Umbilical cord (tissue), 2 donors: Measurements from ENCODE around the gene ZDHHC8. TPM values are rescaled to one million over a fixed set of nuclear protein-coding genes. Genes with fewer than 3 reads are reported as not detected.

Experiments
- DNase-seq: peaks from one replicate; pipeline ENCODE4 v3.0.0-alpha.2; 2015; ENCODE audit warnings: low spot score
- total RNA-seq: library from RNA; depleted of rRNA; stranded (reverse); fragments of >200 nt; gene quantifications from one replicate; pipeline ENCODE4 v1.2.3, GENCODE V29; 2014; ENCODE audit warnings: low replicate concordance; ENCODE audit not compliant: insufficient read depth

Gene ZDHHC8, protein sequence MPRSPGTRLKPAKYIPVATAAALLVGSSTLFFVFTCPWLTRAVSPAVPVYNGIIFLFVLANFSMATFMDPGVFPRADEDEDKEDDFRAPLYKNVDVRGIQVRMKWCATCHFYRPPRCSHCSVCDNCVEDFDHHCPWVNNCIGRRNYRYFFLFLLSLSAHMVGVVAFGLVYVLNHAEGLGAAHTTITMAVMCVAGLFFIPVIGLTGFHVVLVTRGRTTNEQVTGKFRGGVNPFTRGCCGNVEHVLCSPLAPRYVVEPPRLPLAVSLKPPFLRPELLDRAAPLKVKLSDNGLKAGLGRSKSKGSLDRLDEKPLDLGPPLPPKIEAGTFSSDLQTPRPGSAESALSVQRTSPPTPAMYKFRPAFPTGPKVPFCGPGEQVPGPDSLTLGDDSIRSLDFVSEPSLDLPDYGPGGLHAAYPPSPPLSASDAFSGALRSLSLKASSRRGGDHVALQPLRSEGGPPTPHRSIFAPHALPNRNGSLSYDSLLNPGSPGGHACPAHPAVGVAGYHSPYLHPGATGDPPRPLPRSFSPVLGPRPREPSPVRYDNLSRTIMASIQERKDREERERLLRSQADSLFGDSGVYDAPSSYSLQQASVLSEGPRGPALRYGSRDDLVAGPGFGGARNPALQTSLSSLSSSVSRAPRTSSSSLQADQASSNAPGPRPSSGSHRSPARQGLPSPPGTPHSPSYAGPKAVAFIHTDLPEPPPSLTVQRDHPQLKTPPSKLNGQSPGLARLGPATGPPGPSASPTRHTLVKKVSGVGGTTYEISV
- 2.2 TPM for total RNA-seq

DNA sequence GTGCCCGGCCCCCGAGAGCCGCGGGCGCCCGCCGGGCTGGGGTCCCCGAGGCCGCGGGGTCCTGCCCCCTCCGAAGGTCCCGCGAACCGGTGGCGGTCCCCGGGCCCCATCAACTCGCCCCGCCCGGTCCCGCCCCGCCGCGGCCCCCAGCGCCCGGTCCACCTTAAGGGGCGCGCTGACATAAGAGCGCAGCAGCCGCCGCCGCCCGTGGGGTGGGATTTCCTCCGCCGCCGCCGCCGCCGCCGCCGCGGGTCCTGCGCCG, at the start of gene ZDHHC8:
ZDHHC8 (plus strand) TSS at position 208 of the 262 bp plus-strand sequence. CDS start 144 bp downstream, outside the sequence.
- no peak for DNase-seq

DNA sequence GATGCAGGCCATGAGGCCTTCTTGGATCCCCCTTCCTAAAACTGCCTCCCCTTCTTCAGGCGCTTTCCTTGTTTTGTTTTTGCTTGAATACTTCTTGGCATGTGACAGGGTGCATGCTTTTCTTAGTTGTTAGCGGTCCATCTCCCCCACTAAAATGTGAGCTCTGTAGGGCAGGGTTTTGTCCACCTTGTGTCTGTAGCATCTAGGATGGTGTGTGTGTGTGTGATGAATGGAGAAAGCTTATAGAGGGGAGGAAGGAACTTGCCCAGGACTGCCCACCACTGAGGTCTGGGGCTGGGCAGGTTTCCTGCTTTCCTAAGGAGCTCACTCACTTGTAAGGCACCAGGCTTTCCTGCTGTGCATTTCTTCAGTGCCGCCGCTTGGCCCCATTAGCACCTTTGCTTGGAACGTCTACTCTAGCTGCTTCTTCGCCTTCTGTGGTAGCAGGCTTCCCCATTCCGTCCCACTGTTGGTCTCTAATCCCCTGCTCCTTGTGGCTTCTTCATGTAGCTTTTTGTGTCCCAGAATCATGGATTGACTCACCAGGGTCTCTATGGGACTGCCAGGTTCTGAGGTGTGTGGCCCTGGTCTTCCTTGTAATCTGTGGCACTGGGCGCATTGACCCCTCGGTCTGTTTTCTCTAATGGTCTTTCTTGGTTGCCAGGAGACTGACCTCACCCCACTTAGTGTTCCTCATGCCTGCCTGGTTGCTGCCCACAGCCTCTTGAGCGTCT, 48.3 kb upstream of the ZDHHC8 start:
- no peak for DNase-seq

DNA sequence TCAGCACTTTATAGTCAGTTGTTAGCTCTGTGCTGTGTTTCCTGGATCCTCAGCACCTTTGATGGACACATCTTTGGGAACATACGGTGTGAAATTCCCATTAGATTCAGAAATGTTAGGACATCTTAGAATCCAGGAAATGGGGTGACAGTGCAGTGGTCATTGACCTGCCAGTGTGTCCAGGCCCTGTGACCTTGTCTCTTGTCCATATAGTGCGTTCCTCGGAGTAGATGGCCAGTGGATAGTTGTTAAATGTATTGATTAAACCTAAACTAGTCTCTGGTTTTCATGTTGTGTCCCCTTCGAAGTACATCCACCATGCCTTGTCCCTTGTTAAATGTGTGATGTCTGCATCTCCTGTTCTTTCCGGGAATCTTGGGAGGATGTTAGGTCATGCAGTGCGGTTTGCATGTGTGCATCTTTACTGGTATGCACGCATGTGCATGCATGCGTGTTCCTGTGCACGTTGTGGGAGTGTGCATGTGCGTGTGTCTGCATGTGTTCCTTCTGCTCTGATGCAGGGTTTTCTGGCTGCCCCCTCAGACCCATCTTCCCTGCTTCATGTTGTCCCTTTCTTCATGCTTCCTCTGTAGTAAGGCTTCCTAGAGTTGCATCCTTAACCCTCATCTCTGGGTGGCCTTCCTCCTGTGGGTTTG, 47.6 kb upstream of the ZDHHC8 start:
- DNase-seq = no peak

DNA sequence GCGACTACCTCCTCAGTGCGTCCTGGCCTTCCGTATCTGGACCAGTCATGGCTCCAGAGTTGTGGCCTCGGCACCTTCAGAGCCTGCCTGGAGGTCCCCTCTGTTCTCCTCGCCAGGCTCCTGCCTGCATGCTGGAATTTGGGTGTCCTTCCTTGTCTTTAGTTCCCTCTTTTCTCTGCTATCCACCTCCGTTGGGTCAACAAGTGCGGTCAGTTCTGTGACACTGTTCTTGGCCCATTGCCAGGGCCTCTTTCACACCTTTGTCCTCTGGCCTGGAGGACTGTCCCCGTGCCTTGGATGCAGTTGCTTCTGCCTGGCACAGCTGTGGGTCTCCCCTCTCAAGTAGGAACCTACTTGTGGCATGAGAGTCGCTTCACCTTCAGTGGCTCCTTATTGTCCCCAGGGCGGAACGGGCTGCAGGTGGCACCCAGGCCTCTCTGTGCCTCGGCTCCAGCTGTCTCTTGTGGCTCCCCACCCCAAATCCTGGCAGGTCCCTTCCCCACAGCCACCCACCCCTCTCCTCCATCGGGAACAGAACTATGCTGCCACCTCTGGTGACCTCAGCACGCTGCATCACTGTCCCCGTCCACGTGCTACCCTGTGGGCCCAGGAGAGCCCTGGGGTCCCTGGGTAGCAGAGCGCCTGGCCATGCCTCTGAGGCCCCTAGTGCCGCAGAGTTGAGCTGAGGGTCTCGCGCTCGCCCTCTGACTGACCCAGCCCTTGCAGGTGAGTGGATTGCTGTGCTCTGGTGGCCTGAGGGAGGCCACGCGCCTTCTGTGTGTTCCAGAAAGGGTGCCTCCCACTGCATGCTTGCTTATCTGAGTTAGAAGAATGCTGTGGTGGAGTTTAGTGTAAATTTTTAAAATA, 46.8 kb upstream of the ZDHHC8 start:
- DNase-seq = no peak

DNA sequence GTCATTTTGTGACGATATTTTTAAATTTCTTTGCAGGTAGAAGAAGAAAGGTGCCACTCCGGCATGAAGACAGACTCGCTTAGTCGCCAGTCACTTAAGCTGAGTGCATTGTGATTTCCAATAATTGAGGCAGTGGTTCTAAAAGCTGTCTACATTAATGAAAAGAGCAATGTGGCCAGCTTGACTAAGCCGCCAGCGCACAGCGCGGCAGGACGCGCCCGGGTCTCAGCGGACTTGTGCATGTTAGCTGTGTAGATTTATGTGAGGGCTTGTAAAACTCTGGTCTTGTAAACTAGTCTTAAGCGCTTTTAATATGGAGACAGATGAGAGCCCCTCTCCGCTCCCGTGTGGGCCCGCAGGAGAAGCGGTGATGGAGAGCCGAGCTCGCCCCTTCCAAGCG, 46.0 kb upstream of the ZDHHC8 start:
- DNase-seq = no peak

DNA sequence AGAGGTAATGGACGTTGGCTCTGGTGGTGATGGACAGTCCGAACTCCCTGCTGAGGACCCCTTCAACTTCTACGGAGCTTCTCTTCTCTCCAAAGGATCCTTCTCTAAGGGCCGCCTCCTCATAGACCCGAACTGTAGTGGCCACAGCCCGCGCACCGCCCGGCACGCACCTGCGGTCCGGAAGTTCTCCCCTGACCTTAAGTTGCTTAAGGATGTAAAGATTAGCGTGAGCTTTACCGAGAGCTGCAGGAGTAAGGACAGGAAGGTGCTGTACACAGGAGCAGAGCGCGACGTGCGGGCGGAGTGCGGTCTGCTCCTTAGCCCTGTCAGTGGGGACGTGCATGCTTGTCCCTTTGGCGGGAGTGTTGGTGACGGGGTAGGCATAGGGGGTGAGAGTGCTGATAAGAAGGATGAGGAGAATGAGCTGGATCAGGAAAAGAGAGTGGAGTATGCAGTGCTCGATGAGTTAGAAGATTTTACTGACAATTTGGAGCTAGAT, 45.5 kb upstream of the ZDHHC8 start:
- no peak for DNase-seq

DNA sequence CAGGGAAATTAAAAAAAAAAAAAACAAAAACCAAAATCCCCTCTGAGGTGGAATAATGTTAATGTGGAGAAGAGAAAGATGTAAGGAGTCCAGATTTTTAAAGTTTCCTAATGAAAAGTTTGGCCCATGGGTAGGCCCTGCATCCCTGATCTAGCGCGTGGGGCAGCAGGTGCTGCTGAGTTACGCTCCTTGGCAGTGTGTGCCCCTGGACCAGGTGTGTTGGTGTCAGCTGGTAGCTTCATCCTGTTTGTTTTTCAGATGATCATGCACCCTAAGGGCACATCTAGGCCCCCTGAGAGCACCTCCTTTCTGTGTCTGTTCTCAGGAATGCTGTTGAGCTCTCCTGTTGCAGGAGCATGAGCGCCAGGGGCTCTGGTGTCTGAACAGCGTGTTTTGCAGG, 44.8 kb upstream of the ZDHHC8 start:
- DNase-seq = no peak

DNA sequence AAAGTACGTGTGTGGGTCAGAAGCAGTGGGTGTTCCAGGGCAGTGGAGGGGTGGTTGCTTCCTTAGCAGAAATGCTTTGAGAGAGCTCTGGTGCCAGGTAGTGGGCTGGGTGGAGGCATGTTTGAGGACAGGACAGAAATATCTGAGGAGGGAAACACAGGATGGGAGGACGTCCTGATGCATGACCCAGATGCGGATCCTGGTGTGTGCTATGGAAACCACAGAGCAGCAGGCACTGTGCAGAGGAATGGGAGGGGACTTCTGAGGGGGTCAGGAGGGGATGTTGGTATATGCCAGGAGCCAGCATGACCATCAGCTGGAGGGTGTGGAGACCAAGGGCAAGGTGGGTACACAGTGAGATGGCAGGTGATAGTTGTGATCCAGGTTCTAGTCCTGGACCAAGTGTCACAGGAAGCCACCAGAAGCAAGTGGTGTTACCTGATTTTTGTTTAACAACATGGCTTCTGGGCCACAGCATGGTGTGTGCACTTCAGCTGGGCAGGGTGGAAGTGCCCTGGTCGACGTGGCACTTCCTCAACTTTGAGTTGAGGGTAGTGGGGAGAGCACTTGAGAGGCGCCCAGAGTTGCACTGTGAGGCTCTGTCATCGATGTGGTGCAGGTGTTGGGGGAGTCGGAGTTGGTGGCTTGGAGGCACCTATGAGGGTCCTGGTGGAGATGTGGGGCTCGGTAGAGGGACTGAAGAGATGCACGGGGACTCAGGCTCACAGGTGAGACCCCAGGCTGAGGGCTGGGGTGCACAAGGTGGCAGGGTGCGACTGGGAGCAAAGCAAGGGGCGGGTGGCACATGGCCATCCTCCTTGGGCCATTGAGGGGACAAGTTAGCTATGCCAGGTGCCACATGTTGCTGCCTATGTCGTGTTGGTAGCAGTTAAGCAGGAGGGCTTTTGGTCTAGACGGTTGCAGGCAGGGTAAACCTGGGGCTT, 44.0 kb upstream of the ZDHHC8 start:
- DNase-seq = no peak

DNA sequence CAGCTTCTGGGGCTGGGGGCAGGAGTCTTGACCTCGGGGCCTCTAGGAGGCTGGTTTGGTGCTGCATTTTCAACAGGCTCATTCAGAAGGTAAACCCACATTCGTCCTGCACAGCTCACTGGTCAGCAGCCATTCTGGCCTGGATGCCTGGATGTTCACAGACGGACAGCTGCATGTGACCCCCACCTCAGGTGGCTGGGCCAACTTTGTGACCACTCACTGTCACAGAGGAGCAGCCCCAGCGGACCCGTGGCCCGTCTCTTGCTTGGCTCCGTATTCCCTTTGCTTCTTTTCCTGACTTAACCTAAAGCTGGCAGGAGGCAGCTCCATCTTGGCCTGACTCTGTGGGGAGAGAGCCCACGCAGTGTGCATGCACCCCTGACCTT, 43.3 kb upstream of the ZDHHC8 start:
- DNase-seq = no peak

DNA sequence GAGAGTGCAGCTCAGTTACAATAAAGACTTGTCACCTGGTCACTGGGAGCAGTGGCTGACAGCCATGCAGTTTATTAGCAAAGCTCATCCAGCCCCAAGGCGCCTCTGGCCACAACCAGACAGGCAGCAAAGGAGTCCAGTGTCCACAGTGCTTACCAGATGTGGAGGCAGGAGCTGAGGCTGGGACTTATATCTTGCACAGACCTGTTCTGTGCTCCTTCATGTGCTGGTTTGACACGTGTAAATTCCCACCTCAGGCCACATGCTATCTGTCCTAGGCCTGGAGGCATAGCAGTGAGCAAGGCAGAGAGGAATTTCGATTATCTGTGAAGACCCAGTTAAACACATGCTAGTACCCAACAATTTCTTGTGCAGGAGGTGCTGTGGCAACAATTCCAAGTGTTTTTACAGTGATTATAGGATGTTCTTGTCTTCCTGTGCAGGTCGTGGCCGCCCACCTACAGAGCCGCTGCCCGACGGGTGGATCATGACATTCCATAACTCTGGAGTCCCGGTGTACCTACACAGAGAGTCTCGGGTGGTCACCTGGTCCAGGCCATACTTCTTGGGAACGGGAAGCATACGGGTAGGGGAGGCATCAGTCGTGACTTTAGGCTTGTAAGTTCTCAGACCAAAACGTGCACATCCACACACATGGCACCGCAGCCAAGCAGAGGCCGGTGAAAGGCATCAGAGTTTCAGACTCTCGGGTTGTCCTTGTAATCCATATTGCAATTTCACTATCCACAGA, 42.2 kb upstream of the ZDHHC8 start:
- DNase-seq = no peak

DNA sequence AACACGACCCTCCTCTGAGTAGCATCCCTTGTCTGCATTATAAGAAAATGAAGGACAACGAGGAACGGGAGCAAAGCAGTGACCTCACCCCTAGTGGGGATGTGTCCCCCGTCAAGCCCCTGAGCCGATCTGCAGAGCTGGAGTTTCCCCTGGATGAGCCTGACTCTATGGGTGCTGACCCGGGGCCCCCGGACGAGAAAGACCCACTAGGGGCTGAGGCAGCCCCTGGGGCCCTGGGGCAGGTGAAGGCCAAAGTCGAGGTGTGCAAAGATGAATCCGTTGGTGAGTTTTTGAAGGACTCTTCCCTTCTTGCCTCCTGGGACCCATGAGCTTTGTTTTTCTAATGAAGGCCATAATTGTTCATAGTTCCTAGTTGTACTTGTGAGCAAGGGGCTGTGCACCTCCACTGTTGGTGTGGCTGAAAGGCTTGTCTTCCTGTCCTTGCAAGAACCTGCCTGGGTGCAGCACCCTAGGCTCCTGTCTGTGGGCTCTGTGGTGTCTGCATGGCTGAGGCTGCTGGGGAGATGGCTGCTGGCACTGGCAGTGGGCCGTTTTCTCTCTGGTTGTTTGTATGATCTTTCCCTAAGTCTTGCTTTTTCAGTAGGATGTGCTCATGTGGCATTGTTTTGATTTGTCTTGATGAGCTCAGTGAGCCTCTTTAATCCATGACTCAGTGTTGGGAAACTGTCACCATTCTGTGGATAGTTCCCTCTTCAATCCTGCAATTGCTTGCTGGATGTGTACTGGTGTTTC, 41.5 kb upstream of the ZDHHC8 start:
- no peak for DNase-seq

DNA sequence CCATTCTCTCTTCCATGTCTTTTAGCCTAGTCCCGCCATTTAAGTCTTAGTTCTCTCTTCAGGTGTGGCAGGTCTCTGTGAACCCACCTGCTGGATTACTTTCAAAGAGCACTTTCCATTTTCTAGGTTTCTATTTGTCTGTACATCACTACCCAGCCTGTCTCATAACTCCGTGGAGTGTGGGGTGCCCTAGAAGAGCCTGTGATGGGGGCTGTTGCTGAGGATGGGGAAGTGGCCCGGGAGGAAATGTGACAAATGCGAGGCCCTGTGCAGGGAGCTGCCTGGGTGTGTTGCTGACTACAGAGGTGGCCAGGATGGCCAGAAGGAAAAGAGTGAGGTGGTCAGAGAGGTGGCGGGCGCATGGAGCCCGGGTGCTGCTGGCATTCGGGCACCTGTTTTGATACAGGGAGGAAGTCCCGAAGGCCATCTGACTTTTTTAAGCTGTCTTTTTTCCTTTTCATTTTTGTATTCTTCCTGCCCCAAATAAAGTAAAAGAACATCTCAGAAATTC, 40.8 kb upstream of the ZDHHC8 start:
- no peak for DNase-seq

DNA sequence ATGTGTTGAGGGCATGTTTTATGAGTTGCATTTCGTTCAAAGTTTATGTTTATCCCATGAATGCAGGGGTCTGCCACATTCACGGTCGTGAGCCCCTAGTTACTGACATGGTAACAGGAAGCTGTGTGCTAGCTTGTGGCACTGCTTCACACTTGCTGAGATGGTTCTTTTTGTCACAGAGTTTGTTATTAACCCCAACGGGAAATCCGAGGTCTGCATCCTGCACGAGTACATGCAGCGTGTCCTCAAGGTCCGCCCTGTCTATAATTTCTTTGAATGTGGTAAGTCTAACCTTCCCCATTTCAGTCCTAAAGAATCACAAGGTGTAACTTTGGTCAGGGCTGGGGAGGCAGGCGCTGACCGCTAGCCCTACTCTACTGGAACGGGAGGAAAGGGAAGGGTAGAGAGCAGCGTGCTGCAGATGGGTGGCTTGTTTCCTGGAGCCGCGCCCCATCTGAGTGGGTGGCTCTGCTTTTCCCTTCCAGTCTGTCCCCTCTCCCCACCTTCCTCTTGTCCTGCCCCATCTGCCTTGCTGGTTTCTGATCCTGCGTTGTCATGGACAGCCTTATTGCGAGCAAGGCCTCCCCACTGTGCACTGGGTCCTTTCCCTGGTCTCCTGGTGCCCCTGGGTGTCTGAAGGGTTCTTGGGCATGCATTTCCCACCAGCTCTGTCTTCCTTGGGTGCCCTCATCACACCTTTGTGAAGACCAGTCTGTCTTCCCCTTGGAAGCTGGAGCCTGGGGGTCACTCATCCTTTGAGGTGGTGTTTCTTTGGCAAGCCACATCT, 39.7 kb upstream of the ZDHHC8 start:
- no peak for DNase-seq

DNA sequence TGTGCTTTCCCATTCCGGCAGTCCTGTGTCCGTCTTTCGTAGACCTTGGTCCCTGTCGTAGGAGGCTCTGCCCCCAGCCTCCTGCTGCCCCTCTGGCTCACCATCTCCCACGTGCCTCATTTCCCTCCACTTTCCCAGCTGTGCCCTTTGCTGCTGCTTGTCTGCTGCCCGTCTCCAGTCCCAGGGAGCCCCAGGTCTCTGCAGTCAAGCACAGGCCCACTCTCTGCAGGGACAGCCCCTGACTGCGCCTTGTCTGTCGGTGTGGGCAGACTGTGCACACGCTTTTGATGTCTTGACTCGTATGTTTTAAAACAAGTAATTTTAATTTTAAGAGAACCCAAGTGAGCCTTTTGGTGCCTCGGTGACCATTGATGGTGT, 39.1 kb upstream of the ZDHHC8 start:
- DNase-seq = no peak

DNA sequence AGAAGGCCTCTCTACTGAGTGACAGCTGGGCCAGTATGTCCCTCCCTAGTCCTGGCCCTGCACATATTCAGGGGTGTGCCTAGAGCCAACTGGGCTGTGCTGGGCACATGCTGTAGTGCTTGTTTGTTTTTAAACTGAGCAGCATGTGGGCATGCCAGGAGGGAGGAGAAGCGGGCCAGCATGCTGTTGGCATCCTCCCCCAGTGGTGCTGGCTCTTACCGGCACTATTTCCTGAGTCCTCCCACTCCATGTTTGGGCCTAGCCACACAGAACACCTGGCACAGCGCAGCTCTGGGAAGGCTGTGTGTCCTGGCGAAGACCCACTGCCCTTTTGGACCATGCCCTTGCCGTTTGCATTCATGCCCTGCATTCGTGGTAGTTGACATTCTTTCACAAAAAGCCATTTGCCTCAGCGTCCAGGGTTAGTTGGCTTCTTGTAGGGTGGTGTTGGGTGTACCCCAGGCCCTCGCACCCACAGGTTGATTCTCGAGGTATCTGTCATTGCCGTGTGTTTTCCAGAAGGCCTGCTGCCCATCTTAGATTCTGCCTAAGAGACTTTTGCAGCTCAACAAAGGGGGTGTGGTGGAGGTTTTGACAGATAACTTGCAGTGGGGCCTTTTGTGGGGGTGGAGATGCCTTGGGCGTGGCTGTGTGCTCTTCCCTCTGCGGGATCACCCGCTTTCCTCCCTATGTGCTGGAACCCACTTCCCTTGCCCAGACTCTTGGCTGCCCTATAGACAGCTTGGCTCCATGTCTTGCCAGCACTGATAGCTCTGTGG, 38.0 kb upstream of the ZDHHC8 start:
- no peak for DNase-seq

DNA sequence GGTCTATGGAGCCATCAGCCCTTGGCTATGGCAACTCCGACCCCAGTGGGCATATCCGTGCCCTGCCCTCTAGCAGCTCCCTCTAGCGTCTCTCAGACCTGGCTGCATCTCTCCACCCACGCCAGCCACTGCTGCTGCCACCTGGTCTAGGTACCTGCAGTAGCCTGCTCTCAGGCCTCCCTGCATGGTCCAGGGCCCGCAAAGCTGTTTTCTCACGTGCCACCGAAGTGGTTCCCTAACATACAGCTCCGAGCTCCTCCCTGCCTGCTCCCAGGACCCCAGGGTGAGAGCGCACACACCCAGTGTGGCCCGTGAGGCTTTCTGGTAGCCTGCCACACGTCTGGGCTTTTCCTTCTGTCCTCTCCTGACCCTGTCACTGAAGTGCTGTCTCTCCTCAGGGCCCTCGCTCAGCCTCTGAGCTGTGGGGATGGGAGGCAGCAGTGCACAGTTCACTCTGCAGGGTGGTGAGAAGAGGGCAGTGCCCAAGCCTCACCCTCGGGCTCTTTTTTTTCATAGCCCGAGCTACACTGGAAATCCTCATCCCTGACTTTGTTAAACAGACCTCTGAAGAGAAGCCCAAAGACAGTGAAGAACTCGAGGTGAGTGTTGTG, 37.3 kb upstream of the ZDHHC8 start:
- DNase-seq = no peak
